ENCODE measurements around the gene STEAP3.

The STEAP3 gene

DNA sequence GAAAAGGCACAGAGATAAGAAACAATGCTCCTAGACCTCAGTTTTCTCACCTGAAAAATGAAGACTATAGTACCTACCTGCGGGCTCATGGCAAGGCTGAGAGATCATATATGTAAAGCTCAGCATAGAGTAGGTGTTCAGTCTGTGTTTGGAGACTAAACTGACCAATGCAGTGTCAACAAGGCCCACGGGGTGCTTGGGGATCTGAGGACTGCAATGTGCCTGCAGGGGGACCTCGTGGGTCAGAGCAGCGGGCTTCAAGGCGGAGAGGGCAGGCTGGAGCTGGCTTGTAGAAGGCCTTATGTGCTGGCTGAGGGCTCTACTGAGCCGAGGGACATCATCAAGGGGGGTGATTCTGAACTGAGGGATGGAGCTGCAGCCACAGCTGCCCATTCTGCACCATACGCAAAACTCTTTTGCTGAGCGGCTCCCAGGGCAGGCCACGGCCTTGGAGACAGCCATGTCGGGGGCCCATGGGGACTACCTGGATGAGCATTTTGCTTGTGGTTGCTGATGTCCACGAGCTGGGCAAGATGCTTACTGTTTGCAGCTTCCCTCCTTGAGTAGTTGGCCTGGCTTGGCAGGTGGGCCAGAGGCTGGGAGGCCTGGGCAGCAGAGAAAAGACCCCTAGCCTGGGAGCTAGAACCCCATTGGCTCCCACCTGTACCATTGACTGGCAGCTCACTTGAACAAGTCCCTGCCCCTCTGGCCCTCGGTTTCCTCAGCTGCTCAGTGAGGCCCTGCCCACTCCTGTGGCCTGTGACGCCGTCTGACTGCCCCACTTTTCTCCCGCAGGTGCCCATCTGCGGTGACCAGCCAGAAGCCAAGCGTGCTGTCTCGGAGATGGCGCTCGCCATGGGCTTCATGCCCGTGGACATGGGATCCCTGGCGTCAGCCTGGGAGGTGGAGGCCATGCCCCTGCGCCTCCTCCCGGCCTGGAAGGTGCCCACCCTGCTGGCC lies 23.5 kb downstream of the STEAP3 start:
- no peak for DNase-seq (ENCODE audit: low read depth in 2 of 3, low spot score in 1 of 3)

DNA sequence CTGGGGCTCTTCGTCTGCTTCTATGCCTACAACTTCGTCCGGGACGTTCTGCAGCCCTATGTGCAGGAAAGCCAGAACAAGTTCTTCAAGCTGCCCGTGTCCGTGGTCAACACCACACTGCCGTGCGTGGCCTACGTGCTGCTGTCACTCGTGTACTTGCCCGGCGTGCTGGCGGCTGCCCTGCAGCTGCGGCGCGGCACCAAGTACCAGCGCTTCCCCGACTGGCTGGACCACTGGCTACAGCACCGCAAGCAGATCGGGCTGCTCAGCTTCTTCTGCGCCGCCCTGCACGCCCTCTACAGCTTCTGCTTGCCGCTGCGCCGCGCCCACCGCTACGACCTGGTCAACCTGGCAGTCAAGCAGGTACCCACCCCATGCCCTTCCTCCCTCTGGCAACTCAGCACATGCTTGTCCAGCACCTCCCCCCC lies 24.2 kb downstream of the STEAP3 start:
- no peak for DNase-seq (ENCODE audit: low read depth in 2 of 3, low spot score in 1 of 3)

DNA sequence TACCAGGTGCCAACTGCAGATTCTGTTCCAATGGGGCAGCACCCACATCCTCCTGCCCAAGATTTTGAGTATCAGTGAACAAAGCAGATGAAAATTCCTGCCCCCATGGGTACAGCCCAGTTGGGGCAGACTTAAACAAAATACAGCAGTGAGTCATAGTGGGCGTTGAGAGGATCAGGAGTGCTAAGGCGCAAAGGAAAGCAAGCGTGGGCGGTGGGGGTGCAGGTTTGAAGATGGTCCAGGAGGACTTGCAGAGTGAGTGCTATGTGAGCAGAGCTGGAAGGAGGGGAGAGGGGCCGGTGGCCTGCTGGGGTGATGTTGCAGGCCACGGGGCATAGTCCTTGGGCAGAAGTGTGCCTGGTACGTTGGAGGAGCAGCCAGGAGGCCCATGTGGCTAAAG lies 24.7 kb downstream of the STEAP3 start:
- DNase-seq (ENCODE audit: low read depth in 2 of 3, low spot score in 1 of 3), result no peak

DNA sequence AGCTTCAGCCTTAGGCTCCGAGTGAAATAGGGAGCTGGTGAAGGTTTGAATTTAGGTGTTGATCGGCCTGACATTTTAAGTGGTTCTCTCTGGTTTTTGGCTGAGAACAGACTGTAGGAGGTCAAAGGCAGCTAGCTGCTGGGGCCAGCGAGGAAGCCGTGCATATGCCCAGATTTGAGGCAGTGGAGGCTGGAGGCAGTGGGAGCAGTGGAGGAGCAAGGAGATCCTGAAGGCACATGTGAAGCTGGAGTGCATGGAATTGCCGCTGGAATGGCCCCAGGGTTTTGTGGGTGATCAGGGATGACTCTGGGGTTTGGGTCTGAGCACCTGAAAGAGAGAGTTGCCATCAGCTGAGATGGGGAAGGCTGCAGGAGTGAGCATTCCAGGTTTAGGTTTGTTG lies 25.1 kb downstream of the STEAP3 start:
- no peak for DNase-seq (ENCODE audit: low read depth in 2 of 3, low spot score in 1 of 3)

DNA sequence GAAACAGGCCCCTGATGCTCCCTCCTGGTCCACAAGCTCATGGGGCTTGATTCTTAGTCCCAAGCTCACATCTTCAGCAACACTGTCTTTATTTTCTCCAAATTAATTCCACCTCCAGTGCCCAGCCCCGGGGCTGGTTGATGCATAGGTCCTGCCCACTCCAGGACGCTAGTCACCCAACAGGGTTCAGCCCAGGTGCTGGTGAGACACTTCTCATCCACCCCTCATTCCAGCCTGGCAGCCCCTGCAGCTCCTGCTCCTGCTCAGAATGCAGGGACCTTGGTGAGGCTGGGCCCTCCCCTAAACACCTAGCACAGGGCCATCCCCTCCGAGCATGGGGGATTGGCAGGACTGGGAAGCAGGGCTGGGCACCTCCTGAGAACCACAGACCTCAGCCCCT lies 25.7 kb downstream of the STEAP3 start:
- DNase-seq (ENCODE audit: low read depth in 2 of 3, low spot score in 1 of 3), result no peak

DNA sequence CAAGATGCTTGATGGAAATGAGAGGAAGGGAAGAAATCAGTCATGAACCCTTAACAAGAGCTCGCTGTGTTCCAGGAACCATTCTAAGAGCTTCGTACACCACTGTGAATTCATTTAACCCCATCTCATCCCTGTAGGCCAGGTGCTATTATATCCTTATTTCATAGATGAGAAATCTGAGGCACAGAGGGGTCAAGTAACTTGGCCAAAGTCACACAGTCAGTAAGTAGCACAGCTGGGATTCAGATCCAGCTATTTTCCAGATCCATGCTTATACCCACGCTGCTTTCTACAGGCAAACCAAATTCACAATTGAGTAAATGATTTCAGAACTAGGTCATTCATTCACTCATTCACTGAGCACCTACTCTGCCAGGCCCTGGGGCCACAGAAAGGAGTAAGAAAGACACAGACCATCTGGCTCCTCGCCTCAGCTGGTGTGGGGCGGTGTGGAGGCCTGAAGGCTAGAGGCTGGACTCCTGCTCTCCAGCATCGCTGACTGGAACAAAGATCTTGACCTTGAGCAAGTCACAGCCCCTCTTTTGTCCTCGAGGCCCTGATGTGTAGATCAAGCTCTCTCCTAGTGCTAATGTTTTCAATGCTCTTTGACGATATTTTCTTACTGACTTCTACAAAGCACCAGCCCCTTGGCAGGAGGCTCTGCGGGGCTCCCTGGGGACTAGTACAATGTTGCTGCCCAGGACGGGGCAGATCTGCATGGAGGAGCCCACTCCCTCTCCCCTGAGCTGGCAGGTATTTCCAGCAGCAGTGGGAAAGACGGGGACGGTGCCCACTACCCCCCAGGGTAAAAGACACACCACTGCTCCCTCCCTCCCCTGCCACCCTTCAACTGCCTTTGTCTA lies 26.5 kb downstream of the STEAP3 start:
- no peak for DNase-seq (ENCODE audit: low read depth in 2 of 3, low spot score in 1 of 3)

DNA sequence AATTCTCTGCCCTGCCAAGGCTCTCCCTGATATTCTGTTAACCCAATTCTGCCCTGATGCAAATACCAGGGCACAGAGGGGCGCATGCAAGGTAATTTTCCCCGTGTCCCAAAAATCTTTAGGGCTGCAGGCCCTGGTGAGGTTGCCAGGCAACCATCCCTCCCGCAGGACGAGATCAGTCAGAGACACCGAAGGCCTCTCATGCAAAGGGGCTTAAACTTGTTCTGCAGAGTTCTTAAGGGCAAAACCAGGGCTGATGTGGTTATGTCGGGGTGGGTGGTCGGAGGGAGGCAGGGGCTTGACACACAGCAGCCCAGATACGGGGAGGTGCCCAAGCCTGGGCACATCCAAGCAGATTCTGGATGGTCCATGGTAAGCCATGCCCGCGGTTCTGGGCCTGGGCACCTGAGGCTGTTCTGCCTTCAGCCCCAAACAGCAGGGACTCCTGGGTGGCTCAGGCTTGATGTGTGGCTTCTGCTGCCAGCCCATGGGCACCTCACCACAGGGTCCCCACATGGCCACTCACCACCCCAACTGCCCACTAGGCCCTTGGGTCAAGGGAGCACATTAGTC lies 27.2 kb downstream of the STEAP3 start:
- no peak for DNase-seq (ENCODE audit: low read depth in 2 of 3, low spot score in 1 of 3)

DNA sequence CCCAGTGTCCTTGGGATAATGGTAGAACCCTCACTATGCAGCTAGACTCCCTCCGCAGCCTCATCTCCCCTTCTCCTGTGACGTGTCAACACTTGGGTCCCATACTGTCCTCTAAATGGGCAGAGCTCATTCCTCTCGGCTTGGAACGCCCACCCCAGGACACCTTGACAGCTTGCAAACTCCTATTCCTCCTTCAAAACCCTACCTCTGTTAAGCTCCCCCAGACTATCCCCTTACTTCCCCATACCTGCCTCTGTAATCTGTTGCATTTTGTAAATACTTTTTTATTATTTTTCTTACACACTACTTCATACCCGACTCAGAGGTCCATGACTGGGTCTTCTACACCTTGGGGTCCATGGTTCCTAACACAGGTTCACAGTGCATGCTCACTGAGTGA lies 28.0 kb downstream of the STEAP3 start:
- no peak for DNase-seq (ENCODE audit: low read depth in 2 of 3, low spot score in 1 of 3)

DNA sequence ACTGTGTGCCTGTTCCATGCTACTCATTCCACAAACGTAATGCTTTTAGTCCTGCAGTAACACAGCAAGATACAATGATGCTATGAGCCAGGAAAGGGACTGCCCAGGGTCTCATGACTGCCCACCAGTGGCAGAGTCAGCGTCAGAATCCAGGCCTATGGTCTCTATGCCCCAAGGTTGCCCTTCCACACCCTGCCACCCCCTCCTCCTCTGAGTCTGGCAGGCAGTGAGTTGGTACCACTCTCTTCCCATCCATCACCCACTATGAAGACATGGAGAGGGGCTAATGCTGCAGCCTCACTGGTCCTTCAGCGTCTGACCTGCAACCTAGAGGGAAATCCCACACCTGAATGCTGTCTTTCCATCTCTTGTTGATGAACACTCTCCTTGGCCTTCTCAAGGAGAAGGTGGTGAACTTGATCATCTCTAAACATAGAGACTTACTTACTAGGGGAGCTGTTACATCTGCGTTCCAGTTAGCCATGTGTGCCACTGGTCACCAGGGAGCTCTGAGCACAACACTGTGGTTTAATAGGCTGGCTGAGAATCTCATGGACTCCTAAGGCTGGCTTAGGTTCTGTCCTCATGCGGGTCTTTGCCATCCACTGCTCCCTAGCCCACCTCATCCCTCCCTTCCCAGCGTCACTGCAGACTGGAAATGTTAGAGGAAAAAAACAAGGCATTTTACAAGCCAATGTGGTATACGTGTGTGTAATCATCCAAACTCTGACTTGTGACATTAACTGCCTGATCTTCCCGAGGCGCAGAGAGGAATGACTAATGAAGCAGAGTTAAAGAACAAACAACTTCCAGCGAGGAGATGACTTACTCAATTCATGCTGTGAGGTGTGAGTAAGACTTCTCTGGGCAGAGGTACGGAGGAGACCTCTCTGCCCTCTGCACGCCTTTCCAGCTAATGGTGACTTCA lies 28.8 kb downstream of the STEAP3 start:
- DNase-seq (ENCODE audit: low read depth in 2 of 3, low spot score in 1 of 3), result no peak

DNA sequence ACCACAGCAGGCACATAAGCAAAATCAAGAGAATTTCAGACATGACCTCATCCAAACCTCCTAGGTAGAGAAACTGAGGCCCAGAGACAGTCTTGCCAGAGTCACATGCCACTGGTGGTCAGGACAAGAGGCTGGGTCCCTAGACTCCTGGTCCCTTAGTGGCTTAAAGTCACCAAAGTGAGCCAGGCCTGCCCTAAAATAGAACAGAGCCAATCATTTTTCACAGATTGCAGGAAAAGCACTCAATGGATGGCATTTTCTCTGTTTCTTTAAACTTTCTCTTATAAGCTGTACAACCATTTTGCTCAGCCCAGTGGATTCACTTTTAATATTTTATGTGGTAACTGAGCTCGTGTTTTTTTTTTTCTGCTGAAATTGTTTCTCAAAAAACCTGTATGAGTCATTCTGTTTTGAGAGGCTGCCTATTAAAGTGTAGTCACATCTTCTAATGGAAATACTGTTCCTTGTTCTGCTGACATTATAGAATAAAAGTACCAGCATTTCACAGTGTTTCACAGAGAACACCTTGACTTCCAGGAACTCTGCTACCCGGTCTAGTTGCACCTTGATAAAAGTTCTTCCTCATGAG lies 29.6 kb downstream of the STEAP3 start:
- DNase-seq (ENCODE audit: low read depth in 2 of 3, low spot score in 1 of 3), result no peak

DNA sequence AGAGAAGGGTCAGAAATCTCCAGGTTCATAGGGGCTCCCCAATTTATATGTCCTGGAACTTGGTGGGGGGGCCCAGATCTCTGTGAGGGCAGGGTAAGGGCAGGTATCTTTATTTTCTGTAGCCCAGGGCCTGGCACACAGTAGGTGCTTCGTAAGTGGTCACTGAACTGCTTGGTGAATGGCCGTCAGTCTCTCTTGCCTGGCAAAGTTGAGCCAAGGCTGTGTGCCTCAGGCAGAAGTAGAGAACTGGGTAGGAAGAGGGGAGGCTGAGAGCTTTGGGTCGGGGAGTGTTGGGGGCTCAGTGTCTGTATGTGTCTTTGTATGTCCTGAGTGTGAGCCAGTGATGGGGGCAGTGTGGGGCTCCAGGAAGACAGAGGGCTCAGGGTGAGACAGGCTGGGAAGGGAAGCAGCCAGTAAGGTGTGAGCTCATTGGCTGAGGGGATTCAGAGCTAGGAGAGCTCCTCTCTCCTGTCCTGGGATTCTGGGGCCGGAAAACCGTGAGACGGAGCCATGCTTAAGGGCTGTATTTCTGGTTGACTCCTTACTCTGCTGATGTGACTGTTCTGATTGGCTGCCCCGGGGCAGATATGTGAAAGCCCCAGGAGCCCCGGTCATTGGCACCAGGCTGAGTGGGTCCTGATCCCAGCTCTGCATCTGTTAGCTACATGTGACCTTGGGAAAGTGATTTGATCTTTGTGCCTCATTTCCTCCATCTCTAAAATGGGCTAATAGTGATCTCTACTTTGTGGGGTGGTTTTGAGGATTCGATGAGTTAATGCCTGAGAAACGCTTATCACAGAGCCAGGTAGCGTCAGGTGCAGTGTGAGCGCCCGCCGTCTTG lies 30.3 kb downstream of the STEAP3 start:
- no peak for DNase-seq (ENCODE audit: low read depth in 2 of 3, low spot score in 1 of 3)

DNA sequence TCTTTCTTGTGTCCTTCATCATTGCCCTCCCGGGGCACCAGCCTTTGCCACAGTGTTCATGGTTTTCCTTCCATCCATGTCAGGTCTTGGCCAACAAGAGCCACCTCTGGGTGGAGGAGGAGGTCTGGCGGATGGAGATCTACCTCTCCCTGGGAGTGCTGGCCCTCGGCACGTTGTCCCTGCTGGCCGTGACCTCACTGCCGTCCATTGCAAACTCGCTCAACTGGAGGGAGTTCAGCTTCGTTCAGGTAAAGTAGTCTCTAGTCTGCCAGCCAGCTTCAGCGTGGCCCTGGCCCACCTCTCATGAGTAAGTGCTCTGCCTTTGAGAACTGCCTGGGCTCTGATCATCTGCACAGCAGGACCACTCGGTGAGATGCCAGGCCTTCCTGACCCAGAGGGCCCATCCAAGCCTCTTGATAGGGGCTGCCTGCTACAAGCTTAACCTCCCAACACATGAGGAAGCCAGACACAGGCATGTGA lies 31.0 kb downstream of the STEAP3 start:
- no peak for DNase-seq (ENCODE audit: low read depth in 2 of 3, low spot score in 1 of 3)

DNA sequence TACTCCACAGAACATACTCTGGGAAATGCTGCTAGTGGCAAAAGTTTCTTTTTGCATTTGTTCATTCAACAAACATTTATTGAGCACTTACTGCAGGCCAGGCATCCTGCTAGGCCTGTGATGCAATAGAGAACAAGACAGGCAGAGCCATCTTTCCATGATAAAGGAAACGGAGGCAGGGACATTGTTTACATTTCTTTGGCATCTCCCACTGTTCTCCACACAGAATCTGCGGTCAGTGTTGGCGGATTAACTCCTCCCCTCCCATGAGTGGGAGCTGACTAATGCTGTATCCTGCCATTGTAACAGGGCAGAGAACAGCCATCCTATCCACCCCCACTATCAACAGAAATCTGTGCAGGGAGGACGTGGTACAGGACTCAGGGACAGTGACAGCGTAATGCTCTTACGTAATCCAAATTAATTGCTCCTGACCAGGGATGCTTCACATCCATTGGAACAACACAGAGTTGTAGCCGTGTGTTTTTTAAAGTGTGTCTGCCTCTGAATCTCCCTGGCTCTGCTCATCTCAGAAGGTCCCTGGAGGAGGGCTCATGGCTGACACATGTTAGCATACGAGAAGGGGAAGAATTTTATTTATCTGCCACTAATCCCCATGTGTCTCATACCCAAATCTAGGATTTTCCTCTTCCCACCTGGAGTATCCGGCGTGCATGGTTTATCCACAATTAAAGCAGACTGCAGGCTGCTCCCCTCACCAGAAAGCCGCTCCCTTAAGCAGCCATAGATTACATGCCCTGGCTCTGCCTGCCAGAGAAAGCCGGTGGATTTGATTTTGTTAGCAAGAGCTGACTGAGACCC lies 32.3 kb downstream of the STEAP3 start:
- no peak for DNase-seq (ENCODE audit: low read depth in 2 of 3, low spot score in 1 of 3)

DNA sequence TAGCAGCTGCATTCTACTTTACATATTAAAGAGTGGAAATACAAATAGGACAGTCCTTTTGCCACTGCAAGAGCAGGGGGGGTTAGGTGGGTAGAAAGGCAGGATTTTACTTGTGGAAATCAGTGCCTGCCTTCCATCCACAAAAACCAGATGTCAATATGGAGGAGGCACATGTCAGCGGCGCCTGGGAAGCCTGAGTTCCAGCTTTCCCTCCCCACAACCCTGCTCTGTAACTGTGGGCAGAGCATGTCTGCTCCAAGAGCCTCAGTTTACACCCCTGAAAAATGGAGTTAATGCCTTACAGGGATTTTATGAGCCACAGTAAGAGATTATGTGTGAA lies 32.9 kb downstream of the STEAP3 start:
- no peak for DNase-seq (ENCODE audit: low read depth in 2 of 3, low spot score in 1 of 3)

DNA sequence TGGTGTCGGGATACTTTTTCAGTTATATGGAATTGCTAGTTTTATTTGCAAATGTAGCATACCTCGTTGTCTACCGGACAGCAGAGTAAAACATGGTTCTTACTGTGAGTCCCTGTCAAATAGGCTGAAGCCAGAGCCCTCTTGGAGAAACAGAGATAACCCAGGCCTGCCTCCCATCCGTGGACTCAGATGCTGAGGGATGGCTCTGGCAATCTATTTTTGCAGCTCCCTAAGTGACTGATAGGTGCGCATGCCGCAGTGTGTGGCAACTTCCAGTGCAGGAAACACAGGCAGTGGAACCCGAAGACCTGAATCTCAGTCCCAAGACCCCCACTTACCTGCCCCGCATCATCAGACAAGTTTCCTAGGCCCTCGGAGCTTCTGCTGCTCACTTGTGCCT lies 33.6 kb downstream of the STEAP3 start:
- DNase-seq (ENCODE audit: low read depth in 2 of 3, low spot score in 1 of 3), result no peak

DNA sequence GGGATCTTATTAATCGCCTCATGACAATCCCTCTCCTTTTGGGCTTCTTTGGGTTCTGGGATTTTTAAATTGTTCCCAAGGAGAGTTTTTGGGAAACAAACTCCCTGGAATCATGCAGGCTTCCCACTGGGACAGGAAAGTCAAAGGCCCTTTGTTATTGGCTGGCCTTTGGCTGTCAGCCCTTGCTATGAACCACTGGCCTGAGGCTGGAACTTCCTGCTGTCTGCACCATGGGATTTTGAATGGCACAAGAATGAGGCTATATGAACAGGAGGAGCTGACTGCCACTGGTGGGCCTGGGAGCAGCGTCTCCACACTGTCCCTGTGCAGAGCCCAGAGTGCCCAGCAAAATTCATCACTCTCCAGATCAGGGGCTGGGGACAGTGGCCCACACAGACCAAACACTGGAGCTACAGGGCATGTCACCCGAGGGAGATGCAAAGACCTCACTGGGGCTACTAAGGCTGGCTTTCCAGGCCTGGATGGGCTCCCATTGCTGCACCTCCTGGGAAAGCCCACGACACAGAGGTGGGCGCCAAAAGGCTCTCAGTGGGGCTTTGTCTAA lies 35.7 kb downstream of the STEAP3 start:
- no peak for DNase-seq (ENCODE audit: low read depth in 2 of 3, low spot score in 1 of 3)

DNA sequence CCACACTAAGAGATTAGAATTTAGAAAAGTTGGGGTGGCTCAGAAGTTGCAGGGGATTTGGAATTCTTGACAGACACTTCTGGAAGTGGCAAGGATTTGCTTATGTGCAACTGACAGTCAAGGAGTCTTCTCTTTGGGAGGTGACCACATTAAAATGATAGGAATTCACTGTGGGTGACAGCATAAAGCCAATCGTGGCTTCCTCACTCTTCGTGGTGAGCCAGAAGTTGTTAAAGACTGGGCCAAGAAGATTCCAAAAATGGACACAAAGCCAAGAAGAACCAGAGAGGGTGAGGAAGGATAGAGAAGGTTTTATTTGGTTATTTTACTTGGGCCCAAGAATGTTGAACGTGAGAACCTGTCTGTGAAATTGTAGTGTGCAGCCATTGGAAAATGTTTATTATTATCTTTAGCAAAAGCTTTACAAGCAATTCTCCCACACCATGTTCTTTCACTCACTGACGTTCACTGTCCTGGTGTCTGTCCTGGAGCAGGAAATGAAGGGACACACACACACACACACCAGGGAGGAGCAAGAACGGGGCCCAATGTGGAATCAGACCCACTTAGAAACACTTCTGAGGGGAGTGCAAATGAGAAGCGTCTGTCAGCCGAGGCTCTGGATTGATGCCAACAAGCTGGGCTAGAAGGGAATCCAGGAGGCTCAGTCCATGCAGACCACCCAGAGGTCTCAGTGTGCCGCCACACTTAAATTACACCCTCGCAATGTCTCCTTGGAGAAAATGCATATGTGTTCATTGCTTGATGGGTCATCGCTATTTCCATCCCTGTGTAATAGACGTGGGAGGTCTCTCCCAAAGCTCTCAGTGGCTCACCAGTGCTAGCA lies 37.2 kb downstream of the STEAP3 start:
- DNase-seq (ENCODE audit: low read depth in 2 of 3, low spot score in 1 of 3), result no peak
